Medulla oblongata (tissue), 1 donor: Measurements from ENCODE around the gene NEBL.
"Not testable (repeated sequence)": the region's sequence is repeated elsewhere in the genome, so short reads cannot be mapped to it uniquely, and the experiment has no call there.

Source experiments
- DNase-seq: peaks from one replicate; pipeline ENCODE4 v3.0.0-alpha.2; 2015; ENCODE audit errors: extremely low spot score

The NEBL gene, protein sequence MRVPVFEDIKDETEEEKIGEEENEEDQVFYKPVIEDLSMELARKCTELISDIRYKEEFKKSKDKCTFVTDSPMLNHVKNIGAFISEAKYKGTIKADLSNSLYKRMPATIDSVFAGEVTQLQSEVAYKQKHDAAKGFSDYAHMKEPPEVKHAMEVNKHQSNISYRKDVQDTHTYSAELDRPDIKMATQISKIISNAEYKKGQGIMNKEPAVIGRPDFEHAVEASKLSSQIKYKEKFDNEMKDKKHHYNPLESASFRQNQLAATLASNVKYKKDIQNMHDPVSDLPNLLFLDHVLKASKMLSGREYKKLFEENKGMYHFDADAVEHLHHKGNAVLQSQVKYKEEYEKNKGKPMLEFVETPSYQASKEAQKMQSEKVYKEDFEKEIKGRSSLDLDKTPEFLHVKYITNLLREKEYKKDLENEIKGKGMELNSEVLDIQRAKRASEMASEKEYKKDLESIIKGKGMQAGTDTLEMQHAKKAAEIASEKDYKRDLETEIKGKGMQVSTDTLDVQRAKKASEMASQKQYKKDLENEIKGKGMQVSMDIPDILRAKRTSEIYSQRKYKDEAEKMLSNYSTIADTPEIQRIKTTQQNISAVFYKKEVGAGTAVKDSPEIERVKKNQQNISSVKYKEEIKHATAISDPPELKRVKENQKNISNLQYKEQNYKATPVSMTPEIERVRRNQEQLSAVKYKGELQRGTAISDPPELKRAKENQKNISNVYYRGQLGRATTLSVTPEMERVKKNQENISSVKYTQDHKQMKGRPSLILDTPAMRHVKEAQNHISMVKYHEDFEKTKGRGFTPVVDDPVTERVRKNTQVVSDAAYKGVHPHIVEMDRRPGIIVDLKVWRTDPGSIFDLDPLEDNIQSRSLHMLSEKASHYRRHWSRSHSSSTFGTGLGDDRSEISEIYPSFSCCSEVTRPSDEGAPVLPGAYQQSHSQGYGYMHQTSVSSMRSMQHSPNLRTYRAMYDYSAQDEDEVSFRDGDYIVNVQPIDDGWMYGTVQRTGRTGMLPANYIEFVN

DNA sequence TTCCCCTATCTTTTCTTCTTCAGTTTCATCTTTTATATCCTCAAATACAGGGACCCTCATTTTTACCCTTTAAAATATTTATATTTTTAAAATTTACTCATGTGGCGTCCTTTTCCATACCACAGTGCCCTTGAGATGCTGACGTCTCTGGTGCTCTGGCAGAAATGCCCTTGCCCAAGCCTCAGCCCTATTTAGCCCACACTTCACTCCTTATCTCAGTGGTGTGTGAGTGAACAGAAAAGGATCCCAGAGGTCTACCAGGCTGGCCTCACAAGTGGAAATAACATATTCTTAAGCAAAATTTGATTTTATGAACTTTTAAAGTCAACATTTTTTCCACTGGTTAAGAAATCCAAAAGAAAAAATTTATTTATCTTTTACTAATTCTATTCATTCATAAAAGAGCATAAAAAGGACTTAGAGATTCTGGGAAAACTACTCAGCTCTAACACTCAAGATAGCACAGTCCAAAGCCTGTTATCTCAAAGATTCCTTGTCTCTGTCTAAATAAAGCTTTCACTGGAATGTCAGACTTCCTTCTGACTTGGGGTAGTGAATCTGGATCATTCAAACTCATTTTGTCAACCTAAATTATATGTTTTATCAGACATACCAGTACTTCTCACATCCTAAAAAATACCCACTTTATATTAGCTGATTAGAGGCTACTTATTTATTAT, at the start of gene NEBL:
Gene NEBL, minus strand, starts transcription at position 166 of the 680 bp plus-strand sequence. Its CDS starts 106 bp downstream, at position 60.
- DNase-seq, result no peak

DNA sequence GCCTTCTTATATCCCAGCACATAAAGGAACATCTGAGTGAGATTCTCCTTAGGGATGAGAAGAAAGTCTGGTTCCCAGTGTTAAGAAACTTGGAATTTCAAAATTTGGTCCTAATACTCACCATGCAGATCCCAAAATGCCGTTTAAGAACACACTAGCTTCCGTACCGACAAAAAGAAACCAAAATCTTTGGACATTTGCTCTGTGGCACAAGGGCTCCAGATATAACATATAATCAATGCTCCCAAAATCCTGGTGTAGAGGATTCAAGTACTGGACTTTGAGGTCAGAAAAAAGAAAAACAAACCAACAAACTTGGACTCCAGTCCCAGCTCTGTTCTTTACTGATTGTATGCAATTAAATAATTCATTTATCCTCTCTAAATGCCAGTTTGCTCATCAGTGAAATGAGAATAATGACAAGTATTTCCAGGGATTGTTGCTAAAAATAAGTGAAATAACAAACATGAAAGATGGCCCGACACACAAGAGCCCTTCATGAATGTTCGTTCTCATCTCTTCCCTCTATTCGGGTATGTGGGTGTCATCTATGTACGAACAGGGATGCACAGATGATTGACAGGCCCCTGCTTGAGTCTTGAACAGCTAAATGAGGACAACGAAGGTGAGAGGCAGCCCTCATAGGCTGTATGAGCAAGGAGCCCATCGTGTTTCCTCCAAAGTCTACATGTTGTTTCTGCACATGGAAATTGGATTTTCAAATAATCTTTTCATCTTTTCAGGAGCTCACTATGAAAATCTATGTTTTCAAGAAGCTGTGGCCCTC, 48.6 kb upstream of the NEBL start:
- no peak for DNase-seq

DNA sequence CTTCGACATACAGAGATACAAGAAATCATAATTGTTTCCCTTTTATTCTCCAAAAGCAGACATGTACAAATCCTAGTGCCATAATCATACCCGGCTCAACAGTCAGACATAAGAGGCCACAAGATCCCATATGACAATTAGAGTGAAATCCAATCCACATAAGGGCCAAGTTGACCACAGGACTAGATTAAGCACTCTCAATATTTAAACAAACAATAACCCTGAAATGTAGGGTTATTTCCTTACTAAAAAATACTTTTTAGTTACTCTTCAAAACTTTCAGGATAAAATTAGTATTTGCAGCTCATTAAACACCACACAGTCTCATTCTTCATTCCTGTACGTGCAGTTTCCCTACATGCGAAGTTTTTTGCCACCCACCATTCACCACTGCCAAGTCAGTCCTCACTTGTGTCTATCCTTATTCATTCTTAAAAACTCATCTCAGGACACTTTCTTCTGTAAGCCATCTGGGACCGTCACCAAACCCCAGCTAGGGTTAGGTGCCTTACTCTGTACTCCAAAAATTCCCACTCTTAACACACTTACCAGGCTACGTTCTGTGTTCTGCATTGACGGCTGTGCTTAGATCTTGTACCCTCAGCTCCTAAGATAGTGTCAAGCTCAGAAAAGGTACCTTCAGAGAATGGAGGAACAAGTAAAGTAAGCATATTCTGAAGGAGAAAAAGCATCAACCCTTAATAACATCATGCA, 47.8 kb upstream of the NEBL start:
- no peak for DNase-seq

DNA sequence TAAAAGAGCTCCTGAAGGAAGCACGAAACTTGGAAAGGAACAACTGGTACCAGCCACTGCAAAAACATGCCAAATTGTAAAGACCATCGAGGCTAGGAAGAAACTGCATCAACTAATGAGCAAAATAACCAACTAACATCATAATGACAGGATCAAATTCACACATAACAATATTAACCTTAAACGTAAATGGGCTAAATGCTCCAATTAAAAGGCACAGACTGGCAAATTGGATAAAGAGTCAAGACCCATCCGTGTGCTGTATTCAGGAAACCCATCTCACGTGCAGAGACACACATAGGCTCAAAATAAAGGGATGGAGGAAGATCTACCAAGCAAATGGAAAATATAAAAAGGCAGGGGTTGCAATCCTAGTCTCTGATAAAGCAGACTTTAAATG, 42.3 kb upstream of the NEBL start:
- not testable (repeated sequence) for DNase-seq

DNA sequence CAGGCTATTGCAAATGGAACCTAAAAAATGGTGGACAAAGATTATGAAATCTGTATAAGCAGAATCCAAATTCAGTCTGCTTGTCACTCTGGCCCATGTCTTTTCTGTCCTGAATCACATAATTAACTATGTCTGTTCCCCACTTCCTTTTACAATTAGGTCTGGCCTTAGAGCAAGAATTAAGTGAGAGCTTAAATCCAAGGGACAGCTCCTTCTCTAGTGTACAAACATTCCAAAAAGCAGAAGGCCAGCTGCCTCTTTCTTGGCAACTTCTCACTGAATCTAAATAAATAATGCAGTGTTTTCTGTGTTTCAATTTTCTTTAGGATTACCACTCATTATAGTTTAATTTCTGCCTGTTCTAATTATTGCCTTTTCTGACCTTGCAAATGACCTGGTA, 39.3 kb upstream of the NEBL start:
- DNase-seq, result no peak

DNA sequence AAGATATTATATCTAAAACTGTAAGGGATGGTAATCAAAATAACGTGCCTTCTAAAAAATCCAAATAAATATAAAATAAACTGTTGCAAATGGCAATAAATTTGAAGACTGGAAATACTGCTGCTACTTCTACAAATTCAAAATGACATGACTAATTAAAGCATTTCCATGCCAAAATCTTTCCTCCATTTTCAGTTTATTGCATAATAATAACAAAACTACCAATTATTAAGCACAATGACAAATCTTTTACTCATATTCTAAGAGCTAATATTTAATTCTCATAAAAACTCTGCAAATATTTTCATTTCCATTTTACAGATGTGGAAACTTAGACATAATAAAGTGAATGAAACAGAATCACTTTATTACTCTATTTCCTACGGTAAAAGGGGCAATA, 38.8 kb upstream of the NEBL start:
- DNase-seq, result no peak

DNA sequence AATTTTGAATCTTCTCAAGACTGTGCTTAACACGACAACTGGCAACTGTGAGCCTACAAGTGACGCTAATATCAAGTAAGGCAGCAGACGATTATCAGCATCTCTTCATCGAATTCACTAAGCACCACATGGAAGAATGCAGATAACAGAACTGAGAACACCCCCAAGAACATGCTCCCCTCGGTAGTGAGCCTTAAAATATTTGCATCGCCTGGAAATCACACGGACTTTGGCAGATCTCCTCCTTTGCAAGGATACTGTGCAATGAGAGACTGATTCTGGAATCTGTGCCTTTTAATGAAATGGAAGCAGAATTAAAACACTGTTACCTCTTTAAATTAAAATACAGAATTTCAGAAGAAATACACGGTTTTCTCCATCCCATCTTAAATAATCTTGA, 38.2 kb upstream of the NEBL start:
- DNase-seq, result no peak

DNA sequence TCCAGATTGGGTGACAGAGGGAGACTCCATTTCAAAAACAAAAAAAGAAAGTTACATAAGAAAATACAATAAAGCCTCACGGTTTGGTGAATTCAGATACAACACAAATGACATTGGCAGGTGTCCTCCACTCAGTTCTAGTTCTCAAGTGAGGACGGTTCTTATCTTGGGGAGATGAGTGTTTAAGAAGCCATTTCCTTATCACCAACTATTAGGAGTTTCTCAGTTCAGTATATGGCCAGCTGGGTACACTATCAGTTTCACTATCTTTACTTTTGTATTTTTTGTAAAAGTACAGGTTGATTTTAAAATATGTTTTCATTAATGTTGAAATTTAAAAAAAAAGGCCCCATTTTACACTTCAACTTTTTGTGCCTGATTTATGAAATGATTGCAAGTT, 36.6 kb upstream of the NEBL start:
- DNase-seq, result no peak

DNA sequence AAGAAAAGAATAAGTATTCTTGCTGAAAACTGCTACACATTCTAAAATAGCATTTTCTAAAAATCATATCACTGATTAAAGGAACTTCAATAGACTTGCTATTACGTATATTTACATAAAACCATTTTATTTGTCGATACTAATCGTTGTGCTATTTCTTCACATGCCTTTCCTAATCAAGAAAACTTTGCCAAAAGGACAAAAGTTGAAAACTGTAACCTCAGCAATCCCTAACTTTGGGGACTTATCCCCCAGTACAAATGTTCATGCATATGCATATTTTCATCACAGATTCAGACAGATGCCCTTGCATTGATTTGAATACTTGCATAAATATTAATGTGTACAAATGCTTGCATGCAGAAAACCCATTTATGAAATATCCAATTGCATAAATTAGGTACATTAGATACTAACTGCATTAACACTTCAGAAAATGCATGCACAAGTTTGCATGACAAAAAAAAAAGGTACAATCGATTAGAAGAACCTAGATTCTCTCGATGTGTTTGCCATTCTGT, 35.6 kb upstream of the NEBL start:
- no peak for DNase-seq

DNA sequence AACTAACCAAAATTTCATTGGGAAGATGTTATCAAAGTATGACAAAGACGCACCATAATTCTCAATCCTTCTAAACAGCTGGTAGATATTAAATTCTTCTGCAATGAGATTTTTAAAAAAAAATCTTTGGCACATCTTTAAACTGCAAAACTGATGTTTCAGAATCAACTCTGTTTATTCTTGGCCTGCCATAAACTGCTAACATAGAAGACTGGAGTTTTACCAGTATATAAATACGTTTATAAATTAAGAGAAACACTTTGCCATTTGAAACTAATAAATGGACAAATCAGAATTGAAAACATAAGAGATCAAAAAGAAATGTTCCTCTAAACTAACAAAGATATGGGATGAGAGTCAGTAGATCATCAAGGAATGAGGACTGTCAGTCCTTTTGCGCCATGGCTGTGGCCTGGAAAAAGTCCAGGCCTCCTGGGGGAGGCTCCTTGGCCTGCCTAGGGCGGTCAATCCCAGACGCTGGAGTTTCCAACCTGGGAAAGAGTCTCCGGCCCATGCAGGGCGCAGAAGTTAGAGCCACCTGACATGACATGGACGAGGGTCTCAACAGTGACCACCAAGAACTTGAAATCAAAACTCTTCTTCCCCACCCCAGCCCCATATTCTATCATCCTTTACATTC, 34.2 kb upstream of the NEBL start:
- DNase-seq, result no peak

DNA sequence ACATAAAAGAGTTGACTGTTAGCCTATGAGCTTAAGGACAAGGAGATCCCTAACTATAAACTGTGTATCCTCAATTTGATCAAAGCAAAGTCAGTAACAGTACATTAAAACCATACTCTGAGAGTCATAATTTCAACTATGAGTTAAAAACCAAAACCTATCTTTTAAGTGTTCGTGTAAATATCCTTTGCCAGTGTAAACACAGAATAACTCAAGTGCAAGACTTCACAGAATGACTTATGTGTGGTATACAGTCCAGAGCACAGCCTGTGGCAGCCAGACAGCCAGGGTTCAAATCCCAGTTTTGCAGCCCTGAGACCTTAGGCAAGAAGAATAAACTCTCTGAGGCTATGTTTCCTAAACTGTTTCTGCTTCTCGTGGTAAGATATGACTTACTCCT, 30.3 kb upstream of the NEBL start:
- DNase-seq, result no peak

DNA sequence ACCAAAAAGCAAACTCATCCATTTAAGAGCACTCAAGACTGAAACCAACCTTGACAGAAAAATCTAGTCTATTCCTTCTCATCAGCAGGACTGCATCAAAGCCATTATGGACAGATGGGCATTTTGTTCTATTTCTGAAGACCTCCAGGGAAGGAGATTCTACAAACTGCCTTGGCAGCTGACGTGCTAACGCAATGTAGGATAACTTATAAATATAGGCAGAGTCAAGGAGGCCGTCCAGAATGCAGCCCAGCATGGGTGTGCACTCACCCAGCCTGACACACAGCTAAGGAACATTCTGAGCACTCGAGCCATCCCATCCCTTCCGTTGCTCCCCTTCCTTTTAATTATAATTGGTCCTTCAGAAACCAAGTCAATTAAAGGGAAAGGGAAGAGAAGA, 25.3 kb upstream of the NEBL start:
- DNase-seq, result no peak

DNA sequence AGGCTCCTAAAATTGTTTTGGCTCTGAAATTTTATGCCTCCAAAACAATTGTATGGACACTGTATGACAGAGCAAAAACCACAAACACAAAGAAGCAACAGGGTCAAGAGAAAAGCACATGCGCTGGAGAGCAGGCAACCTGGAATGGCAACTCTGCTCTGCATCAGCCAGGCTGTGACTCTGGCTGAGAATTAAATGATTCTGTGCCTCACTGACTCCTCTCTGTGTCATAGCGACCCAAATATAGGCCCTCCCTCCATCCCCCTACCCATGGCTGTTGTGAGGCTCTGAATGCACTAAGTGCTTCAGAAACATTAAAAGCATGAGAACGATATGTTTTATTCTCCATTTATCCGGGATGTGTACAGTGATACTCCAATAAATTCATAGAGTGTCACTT, 24.9 kb upstream of the NEBL start:
- no peak for DNase-seq

DNA sequence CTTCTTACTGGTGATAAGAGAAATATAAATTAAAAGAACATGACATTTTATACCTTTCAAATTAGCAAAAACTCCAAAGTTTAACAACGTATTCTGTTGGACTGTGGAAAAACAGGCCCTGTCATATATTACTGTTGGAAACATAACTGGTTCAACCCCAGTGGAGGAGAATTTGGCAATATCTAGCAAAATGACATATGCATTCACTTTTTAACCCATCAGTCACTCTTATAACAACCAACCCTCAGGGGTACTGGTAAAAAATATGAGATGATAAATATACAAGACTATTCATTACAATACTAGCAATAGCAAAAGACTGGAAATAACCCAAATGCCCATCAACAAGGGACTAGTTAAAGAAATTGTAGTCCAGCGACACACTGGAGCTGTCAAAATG, 22.9 kb upstream of the NEBL start:
- DNase-seq, result no peak

DNA sequence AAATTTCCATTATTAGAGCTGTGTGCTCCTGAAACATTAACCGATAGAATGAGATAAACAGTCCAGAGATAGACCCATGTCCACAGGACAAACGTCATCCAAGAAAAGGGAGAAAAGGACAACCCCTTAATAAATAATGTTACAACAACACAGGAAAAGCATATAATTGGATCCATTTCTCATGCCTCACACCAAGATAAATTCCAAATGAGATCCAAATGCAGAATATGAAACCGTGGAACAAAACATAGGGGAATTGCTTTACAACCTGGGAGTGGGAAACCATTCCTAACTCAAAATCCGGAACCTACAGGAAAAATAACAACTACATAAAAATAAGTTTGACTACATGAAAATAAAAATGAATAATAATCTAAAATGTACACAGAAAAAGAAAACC, 22.4 kb upstream of the NEBL start:
- DNase-seq, result no peak

DNA sequence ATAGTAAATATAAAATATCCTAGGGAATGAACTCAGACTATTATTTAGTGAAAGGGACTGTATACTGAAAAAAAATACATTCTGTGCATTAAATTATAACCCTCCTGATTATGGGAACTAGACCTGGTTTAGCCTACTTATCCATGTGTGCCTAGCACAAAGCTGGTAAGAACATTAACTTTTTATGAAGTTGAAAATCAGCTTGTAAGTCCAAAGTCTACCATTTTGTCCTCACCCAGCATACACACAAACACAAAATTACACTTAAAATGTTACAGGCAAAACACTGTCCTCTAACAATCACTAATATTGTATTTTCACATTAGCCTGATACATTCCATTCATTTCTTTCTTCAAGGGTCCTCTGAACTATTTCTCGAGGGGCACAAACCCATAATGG, 19.9 kb upstream of the NEBL start:
- DNase-seq, result no peak

DNA sequence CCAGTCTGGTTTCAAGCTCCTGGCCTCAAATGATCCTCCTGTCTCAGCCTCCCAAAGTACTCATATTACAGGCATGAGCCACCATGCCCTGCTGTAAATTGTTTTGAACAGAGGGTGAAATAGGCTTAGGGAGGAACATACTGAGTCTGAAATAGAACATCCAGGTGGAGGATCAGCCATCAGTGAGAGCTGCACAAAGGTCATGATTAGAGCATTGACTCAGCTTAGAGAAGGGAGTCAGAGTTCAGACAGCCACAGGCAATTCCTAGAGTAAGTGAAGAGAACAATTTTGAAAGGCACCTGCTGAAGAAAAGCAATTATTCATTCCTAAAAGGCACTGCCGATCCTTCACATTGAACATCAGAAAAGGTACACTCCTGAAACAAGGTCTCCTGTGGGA, 15.9 kb upstream of the NEBL start:
- DNase-seq, result no peak

DNA sequence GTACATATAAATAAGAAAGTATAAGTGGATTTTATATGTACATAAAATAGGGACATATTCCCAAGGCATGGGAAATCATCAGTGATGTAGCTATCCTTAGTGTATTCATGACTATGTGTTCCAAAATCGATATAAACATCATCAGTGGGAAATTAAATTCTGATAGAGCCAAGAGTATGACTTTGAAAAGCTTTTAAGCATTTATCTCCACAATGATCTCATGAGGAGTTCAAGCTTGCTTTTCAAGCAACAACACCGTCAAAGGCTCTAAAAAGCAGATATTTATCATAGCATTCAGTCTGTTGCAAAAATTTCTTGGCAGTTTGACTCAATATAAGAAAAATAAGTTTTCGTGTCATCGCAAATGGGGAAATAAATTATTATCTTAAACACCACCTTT, 14.5 kb upstream of the NEBL start:
- DNase-seq, result no peak

DNA sequence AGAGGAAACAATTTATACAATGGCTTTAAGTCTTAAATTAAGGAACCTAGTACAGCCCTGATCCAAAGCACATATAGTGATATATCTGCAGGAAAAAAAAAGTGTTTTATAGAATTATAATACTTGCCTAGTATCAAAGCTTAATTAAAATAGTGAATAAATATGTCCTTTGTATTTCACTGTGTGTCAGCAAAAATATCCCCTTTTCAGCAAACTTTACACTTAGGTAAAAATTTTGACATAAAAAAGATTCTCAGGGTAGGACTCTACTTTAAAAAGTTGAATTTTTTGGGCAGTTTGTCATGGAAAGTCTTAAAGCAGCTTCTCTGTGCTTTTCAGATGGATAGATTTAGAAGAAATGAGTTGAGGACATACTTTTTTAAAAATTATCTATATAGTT, 12.7 kb upstream of the NEBL start:
- no peak for DNase-seq

DNA sequence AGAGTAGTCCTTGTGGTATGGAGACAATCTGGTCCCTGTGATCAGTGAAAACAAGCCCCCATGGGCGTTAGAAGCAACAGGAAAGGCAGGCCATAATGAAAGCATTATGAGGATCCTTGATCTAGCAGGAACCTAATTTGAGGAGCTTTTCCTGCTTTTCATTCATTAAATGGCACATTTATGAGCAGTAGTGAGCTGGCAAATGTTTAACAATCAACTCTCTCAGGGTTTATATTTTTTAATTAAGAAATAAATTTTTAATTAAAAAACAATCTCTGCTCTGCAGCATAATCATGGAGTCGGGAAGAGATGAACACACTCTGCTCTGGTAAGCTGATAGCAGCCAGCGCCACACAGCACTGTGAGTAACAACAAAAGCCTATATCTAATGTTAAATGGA, 11.3 kb upstream of the NEBL start:
- no peak for DNase-seq
